GOT3 (cell line): ENCODE results near the gene COMP.

Experiments used
- DNase-seq: peaks from one replicate; lab custom pipeline; 2025; ENCODE audit warnings: mixed read lengths; lab: John Stamatoyannopoulos, UW

COMP gene

DNA sequence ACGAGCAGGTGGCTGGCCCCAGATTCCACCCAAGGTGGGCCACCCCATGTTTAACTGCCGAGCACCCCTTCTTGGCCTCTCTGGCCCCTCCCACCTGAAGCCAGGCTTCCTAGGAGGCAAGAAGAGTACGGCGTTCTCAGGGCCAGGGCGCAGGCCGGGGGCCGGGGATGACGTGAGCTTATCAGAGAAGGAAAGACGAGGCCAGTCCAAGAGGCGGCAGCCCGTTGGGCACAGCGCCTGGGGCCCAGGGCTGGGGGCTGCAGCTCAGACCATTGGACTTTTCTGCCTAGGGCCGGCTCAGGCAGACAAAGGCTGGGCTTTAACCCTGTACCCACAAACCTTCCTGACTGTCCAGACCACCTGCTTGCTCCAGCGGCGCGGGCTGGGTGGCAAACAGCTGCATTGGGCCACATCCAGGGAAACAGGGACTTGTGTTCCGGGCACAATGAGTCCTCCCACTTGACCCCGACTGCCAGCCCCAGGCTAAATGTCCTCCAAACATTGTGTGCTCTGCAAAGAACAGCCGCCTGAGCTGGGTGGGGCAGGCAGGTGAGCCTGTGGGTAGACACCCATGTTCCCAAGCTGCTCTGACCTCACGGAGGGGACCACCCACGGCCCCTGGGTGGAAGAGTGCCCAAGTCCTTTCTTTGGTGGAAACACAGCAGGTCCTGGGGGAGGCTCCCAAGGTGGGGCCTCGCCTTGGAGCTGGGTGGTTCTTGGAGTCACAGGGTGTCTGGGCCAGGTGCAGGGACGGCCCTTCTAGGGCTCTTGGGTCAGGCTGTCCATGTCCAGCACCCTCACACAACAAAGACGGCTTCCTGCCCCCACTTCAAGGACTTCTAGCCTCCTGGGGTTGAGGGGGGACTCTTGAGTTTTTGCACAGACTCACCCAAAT lies 21.9 kb downstream of the COMP start:
- DNase-seq, result no peak

DNA sequence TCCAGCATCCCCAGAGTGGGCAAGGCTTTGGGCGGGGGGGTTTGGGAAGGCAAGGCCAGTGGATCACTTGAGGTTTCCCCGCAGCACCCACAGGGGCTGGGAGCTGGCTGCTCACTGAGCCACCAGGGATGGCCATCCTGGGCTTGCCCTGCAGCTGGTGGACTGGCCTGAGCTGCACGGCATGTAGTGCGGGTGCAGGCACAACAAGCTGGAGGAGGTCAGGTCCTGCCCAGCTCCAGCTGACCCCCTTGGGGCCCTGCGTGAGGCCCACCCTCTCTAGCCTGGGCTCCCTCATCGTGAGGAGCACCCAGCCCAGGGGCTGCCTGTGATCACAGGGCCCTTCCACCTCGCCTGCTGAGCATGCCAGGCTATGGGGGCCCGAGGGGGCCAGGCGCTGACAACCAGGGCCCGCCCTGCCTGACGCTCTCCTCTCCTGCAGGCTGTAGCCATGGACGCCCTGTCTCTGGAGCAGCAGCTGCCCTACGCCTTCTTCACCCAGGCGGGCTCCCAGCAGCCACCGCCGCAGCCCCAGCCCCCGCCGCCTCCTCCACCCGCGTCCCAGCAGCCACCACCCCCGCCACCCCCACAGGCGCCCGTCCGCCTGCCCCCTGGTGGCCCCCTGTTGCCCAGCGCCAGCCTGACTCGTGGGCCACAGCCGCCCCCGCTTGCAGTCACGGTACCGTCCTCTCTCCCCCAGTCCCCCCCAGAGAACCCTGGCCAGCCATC lies 22.9 kb downstream of the COMP start:
- DNase-seq, result no peak

DNA sequence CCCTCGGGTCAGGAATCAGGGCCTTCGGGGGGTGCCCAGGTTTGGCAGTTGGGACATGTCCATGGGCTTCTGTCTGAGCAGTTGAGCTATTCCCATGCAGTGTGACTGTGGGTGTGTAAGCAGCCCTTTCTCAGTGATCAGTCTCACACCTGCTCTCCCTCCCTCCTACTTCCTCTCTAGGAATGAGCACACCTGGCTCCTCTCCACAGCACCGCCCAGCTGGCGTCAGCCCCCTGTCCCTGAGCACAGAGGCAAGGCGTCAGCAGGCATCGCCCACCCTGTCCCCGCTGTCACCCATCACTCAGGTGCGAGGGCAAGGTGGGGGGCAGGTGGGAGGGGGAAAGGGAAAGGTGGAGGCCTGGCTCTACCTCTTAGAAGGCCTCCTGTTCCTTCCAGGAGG lies 25.9 kb downstream of the COMP start:
- DNase-seq, result no peak

DNA sequence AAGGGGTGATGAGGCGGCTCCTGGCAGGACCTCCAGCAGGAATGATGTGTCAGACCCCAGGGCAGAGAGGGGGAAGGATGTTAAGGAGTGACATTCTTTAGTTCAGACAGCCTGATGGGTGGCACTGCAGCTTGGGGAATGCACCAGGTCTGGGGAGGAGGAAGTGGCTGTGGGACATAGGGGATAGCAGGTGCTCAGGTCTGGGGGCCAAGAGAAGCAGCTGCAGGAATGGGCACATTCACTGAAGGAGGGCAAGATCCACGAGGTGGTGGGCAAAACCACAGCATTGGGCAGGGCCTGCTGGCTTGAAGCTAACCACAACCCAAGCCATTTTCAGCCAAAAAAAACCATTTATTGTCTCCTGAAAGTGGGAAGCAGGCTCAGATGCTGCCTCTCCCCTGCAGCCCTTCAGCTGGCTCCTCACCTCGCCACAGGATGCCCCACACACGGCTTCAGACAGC lies 26.5 kb downstream of the COMP start:
- no peak for DNase-seq

DNA sequence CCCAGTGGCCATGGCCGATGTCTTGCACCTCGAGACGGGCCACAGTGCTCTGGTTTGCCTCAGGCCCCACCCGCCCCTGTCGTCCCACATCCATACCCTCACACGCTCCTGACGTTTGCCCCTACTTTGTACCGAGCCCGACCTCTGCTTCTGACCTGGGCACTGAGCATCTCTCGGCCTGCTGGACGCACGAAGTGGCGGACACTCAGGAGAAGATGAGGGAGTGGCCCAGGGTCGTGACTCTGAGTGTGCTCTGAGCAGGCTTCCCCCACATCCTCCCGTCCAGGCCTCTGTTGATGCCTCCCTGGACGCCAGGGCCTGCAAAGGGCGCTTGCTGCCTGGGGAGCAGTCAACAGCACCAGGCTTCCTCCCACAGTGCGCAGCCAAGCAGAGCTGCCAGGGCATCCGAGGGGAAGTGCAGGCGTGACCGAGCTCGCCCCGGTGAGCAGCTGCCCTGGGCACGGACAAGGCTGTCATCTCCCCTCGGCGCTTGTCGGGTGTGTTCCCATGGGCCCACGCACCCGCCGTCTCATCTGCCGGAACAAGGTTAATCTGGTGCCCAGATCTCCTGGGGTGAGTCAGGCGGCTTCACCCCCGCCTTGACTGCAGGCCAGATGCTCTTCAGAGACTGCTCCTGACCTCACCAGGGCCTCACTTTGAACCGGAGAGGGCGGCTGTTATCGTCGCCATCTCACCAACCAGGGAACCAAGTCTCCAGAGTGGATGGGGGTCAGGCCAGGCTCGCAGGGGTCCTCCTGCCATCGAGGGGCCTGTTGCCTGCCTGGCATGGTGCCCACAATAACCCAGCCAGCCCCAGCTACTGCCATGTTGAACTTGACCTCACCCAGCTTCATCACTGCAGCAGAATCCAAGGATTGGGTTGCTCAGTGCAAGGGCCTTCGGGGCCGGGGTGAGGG lies 27.2 kb downstream of the COMP start:
- DNase-seq, result no peak

DNA sequence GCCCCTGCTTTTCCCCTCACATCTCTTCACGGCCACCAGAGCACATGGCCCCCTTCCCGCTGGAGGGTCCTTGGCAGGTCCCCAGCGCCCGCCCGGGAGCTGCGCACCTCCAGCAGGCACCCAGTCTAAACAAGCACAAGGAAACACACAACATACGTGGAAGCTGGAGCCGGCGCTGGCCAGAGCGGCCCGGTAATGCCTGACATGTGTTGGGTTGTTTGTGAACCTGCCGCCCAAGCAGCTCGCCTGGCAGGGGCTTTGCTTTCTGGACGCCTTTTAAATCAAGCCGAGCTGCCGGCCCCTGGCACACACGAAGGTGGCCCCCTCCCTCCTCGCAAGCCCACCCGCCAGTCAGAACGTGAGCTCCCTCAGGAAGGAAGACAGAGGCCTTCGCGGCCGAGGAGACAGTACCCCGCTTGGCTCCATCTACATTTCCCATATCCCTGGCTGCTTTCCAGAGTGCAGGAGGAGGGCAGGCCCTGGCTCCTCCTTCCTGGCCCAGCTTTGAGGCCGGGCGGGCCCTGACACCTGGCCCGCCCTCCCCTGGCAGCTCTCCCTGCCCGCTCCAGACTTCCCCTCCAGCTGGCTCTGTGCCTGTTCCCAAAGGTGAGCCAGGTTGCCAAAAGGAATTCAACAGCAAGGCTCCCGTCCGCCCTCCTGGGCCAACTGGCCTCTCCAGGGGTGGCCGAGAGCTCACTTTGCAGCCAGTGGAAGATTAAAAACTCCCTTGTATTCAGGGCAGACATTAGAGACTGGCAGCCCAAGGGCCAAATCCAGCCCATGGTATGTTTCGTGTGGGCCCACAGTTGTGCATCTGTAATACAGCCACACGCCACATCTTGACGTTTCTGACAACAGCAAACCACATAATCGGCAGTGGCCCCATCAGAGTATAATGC lies 28.7 kb downstream of the COMP start:
- DNase-seq, result no peak

DNA sequence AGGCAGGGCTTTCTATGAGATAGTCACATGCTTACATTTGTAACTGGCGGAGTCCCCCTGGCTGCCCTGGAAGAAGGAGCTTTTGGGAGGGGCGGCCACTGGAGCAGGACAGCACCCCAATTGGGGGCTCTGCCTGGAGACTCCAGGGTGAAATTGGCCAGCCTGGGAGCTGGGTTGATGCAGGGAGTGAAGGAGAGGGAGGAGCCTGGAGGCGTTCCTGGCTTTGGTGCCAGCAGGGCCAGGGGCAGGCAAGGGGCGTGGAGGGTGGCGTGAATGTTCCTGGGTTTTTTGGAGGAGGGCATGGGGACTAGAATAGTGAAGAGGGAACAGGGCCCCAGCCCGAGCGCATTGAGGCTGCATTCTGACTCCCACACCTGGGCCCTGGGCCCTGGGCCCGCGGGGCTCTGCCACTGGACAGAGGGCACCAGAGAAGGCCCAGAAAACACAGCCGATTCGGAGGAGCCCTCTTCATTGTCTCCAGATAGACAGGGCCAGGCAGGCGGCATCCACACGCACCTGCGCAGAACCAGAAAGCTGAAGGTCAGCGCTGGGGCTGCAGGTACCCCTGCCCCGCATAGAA lies 29.5 kb downstream of the COMP start:
- no peak for DNase-seq

DNA sequence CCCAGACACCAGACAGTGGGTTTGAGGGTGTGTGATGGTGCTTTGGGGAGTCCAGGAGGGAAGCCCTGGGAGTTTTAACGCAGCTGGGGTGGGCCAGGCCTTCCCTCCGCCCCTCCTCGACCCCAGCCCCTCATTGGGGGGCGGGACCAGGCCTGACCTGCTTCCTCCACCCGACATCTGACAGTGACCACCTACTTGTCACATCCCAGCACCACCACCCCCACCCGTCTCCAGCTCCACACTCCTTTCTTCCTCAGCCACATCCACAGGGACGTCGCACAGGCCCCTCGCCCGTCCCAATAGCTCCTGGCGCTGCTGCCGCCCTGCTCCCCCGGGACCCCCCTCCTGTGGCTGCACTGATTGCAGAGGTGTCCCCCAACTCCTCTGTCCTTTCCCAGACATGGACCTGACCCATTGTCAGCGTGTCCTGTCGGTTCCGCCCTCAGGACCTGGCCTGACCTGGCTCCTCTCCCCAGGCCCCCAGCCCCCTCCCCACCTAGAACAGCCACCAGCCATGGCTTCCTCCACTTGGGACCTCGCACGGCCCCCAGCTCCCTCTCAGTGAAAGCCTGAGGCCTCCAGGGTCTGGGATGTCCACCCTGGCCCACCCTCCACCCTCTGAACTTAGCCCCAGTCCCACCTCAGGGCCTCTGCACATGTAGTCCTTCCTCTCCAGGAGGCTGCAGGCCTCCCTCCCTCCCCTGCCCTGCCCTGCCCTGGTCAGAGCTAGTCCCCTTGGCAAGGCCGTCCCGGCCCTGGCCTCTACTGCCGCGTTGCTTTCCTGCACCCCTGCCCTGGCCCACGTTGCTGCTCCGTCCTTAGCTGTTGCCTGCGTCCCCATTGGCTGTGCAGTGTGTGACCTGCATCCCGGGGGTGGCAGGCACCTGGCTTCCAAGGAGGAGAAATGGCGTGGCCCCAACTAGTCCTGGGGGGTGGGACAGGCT lies 30.4 kb downstream of the COMP start:
- DNase-seq, result no peak

DNA sequence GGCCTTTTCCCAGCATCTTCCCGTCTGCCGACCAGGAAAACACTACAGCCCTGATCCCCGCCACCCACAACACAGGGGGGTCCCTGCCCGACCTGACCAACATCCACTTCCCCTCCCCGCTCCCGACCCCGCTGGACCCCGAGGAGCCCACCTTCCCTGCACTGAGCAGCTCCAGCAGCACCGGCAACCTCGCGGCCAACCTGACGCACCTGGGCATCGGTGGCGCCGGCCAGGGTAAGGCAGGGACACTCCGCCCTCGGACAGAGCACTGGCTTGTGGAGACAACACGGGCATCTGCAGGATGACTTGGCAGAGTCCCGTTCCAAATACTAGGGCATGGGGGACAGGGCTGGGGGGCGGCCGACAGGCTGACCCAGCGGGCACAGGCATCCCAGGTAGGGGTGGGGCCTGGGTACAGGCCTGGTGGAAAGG lies 31.1 kb downstream of the COMP start:
- no peak for DNase-seq

DNA sequence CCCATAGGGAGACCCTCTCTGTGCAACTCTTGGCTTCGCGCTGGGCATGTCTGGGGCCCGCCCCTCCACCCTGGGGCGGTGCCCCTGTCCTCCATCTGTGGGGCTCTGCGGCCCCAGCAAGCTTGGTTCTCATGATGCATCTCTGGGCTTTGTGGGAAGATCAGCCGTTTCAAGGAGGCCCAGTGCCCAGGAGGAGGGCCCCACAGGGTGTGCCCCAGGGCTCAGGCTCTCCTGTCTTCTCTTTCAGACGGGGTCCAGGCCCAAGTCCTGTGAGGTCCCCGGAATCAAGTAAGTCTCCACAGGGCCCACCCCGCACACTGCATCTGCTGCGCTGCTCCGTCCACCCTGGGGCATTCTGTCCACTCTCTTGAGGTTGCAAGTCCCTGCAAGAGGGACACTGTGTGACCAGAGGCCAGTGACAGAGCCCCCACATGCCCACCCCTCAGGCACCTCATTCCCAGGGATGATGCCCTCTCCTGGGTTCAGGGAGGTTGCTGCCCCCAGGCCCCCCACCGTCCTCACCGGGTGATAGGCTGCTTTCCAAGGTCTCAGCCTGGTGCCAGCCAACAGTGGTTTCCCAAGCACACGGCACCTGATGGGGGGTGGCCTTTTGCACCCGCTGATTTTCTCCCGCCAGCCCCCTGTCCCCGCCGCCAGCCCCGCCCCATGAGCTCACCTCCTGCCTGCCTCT lies 31.7 kb downstream of the COMP start:
- no peak for DNase-seq

DNA sequence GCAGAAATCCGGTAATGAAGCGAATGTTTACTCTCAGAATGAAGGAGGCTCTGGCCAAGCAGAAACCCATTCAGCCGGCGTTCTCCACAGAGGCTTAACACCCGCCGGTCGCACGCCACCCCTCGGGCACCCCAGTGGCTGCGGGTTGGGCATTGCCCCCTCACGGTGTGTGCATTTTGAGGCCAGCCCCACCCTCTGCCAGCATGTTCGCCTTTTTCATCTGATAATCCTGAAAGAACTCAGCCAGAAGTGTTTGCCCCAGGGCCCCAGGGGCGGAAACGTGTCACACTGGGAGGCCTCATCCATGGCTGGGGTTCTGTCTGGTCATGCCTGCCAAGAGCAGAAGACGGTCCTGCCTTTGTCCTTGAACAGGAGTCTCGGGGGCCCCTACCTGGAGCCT lies 34.2 kb downstream of the COMP start:
- DNase-seq, result no peak

DNA sequence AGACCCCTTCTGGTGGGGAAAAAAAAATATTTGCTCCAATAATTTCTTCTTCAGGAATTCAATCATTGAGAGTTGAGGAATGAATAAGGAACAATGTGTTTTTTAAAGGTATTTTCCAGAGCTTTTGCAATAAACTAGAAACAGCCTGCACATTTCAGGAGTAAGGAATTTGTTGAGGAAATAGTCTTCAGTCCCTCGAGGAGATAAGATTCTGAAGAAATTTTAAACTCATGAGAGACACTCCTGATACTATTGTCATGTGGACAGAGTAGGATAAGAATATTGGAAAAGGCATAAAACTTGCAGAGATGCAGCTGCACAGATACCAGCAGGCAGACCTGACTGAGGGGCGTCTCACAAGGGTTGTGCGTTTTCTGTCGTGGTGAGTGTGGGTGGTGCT lies 36.6 kb downstream of the COMP start:
- no peak for DNase-seq

DNA sequence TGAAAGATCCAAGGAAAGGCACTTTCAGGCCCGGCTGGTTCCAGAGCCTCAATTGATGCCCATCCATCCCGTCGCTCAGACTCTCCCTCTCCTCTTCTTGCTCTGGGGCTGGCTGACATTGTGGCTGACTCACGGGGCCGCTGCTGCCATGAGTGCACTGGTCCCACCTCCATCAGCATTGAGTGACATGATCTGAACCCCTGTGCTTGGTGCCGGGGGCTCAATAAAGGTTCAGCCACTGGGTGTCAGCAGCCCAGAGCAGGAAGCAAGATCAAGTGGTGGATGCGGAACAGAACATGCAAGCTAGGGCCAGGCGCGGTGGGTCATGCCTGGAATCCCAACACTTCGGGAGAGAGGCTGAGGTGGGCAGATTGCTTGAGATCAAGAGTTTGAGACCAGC lies 39.5 kb downstream of the COMP start:
- no peak for DNase-seq

DNA sequence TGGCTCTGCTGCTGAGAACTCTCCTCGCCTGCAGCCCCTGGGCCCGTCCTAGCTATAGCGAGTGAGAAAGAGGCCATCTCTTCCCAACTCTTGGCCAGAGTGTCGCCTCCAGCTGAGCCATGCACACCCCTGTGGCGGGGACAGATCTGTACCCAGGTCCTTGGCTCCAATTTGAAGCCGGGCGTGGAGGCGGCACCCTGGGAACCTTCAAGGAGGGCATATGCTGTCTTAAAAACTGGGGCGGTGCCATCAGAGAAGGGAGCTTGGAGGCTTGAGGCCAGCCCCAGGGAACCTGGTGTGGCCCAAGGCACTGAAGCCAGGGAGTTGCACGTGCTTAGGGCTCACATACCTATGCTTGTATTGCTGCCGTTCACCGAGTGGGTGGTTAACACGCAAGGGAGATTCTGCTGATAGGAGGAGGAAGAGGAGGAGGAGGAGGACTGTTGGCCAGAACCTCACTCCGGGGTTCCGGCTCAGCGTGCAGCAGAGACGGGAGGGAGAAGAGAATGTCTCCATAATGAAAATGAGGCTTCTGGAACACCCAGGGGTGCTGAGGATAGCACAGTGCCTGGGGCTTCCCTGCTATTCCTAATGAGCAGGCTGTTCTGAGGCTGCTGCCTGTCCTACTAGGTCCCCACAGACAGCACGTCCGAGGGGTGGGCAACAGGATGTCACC lies 40.7 kb downstream of the COMP start:
- no peak for DNase-seq

DNA sequence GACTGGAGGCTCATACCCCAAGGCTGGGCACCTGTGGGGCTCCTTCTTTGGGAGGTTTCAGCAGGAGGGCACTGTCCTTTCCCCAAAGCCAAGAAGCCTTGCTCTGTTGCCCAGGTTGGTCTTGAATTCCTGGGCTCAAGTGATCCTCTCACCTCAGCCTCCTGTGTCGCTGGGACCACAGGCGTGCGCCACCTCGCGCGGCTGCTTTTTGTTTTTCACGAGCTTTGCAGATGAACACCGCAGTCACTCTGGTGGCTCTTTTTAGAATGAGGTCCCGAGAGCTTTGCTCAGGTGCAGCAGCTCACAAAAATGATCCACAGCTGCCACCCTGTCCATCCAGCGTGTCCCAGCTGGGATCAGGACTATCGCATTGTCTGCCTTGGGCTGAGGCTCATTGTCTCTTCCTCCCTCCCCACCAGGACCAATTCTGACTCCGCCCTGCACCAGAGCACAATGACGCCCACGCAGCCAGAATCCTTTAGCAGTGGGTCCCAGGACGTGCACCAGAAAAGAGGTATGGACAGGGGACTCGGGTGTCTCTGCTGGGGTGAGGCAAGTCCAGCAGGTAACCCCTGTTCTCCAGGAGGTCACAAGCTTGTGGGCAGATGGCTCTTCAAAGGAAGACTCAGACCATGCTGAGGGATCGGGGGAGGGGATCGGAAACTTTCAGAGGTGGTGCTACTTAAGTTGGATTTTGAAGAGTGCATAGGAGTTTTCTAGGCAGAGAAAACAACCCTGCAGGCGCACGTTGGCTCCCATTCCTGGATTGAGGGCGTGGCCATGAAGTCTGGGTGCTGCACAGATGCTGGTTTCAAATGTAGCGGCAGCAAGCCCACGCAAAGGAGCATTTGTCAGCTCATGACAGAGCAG lies 41.5 kb downstream of the COMP start:
- DNase-seq, result no peak

DNA sequence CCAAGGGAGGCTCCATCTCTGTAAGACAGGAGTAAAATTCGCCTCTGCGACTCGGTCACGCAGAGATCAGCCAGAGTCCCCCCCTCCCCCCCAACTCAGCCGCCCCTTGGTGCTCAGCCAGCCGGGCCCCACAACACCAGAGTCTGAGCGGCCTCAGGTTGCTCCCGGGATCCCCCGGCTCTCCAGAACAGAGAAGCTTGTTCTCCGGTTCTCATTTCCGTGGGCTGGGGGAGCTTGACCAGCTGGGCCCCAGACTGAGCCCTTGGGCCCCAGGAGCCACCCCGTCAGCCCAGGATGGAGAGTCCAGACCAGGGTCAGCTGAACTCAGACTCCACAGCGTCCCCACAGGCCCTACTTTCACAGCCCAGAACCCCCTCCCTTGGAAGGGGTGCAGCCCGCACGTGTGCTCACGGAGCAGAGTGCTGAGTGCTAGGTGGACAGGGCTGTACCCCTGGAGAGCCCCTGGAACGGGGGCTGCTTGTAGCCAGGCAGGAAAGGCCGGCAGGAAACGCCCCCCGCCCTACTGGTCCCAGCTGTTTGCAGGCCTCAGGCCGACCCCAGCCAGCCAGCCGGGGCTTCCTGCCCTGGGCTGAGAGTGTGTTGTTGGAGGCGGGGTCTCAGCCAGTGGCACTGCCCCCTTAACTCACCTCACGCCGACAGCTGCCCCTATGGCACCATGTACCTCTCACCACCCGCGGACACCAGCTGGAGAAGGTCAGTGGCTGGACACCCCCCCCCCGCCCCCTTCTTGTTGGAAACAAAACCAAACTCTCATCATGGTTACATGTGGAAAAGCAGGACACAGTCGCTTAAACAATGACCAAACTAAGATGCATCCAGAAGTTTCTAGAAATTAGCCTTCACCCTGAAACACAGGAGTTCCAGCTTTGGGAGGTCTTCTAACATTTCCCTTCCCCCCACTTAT lies 44.4 kb downstream of the COMP start:
- no peak for DNase-seq
